ENCODE measurements around the gene SETBP1.

SETBP1 gene

GRCh38 chr18:44744161-44745121, 63.8 kb downstream of the SETBP1 start:
- DNase-seq: no peak

GRCh38 chr18:44747157-44747556, 66.5 kb downstream of the SETBP1 start:
- Histone ChIP-seq H3K27ac (no peak overlapping the region), H3K36me3 (replicated peaks) (no peaks in the 10 kb centered on the region), H3K27me3 (replicated peaks) (no peaks in the 10 kb centered on the region), H3K4me3 (ENCODE audit: low read depth, low read length) (no peak overlapping the region)
- TF ChIP-seq CTCF (IDR thresholded peaks at IDR 0.05; ENCODE audit: low read depth, low read length, missing control alignments): no peak
- no peak for DNase-seq
- in situ Hi-C loops (cut with HindIII; ENCODE audit: low pct_ligation_motif_present, low sequenced_read_pairs): no loop called here

More at GRCh38 chr18:44744161-44745121, 63.8 kb downstream of the SETBP1 start:
- in situ Hi-C loops (cut with HindIII; ENCODE audit: low pct_ligation_motif_present, low sequenced_read_pairs): no loop called here
- Histone ChIP-seq H3K27me3 (replicated peaks) (no peaks in the 10 kb centered on the region), H3K27ac (no peak overlapping the region), H3K36me3 (replicated peaks) (no peaks in the 10 kb centered on the region), H3K4me3 (ENCODE audit: low read depth, low read length) (peak overlapping the region; percentile 26)
- peak; percentile 23 for TF ChIP-seq CTCF (IDR thresholded peaks at IDR 0.05; ENCODE audit: low read depth, low read length, missing control alignments)

GRCh38 chr18:44748582-44748981, 67.9 kb downstream of the SETBP1 start:
- Histone ChIP-seq H3K4me3 (ENCODE audit: low read depth, low read length) (no peak overlapping the region), H3K27ac (no peak overlapping the region), H3K36me3 (replicated peaks) (no peaks in the 10 kb centered on the region), H3K27me3 (replicated peaks) (no peaks in the 10 kb centered on the region)
- no peak for DNase-seq
- no peak for TF ChIP-seq CTCF (IDR thresholded peaks at IDR 0.05; ENCODE audit: low read depth, low read length, missing control alignments)
- in situ Hi-C loops (cut with HindIII; ENCODE audit: low pct_ligation_motif_present, low sequenced_read_pairs): no loop called here

GRCh38 chr18:44750774-44751173, 70.1 kb downstream of the SETBP1 start:
- TF ChIP-seq CTCF (IDR thresholded peaks at IDR 0.05; ENCODE audit: low read depth, low read length, missing control alignments): no peak
- in situ Hi-C loops (cut with HindIII; ENCODE audit: low pct_ligation_motif_present, low sequenced_read_pairs): no loop called here
- Histone ChIP-seq H3K27me3 (replicated peaks) (no peaks in the 10 kb centered on the region), H3K27ac (no peak overlapping the region), H3K4me3 (ENCODE audit: low read depth, low read length) (no peak overlapping the region), H3K36me3 (replicated peaks) (no peaks in the 10 kb centered on the region)
- DNase-seq: no peak

GRCh38 chr18:44754567-44754966, 73.9 kb downstream of the SETBP1 start:
- Histone ChIP-seq H3K36me3 (replicated peaks) (no peaks in the 10 kb centered on the region), H3K4me3 (ENCODE audit: low read depth, low read length) (no peak overlapping the region), H3K27me3 (replicated peaks) (no peaks in the 10 kb centered on the region), H3K27ac (no peak overlapping the region)
- in situ Hi-C loops (cut with HindIII; ENCODE audit: low pct_ligation_motif_present, low sequenced_read_pairs): no loop called here
- DNase-seq: no peak
- no peak for TF ChIP-seq CTCF (IDR thresholded peaks at IDR 0.05; ENCODE audit: low read depth, low read length, missing control alignments)
